ENCODE measurements around the gene REG3G. TPM values are rescaled to one million over a fixed set of nuclear protein-coding genes. Genes with fewer than 3 reads are reported as not detected.

The REG3G gene
- total and polyA plus RNA-seq, 2 of the 4 experiments (the other 2 are of a cell fraction) = not detected

- H3K9ac ChIP-seq (ENCODE audit: low read depth, low read length) = no peak overlapping the region
- no peaks in the 10 kb centered on the region for H3K27me3 ChIP-seq (ENCODE audit: control insufficient read depth, insufficient read depth, low read length)
Observed at GRCh38 chr2:78980871-78981270, 44.6 kb upstream of the REG3G start.

More at GRCh38 chr2:78980871-78981270, 44.6 kb upstream of the REG3G start:
- Histone ChIP-seq H2BK5ac (ENCODE audit: low read depth, low read length, poor library complexity, severe bottlenecking) (no peak overlapping the region), H2BK15ac (ENCODE audit: low read depth, low read length) (no peak overlapping the region), H3K4me1 (ENCODE audit: control insufficient read depth, insufficient read depth, low read length) (no peaks in the 10 kb centered on the region), H4K8ac (ENCODE audit: low read depth in 2 of 2, low read length in 2 of 2) (no peak overlapping the region), H3K9me3 (ENCODE audit: control insufficient read depth, insufficient read depth, low read length) (peaks cover 3% of the 10 kb centered on the region; the same call in 1 of the 2 replicates), H3K14ac (replicated peaks; ENCODE audit: low read depth, low read length) (no peak overlapping the region), H2AK5ac (ENCODE audit: low read depth, low read length) (no peak overlapping the region), H3K18ac (ENCODE audit: low read depth, low read length) (no peak overlapping the region), H4K5ac (ENCODE audit: low read depth, low read length) (no peak overlapping the region), H2AK9ac (replicated peaks; ENCODE audit: low read depth, low read length, poor library complexity) (no peak overlapping the region), H2BK120ac (ENCODE audit: low read depth, low read length) (no peak overlapping the region), H3K4ac (ENCODE audit: low read depth, low read length) (no peak overlapping the region), H3K56ac (ENCODE audit: extremely low read depth, insufficient read depth, low read length) (no peak overlapping the region), H3K27ac (ENCODE audit: insufficient read depth, low read length) (no peak overlapping the region), H4K20me1 (ENCODE audit: insufficient read depth, low read length) (no peaks in the 10 kb centered on the region), H3K79me1 (ENCODE audit: low read depth in 1 of 2, low read length in 2 of 2) (no peaks in the 10 kb centered on the region), H3K23ac (ENCODE audit: low read depth, low read length) (no peak overlapping the region), H3K9me1 (ENCODE audit: insufficient read depth, low read length) (no peaks in the 10 kb centered on the region), H4K91ac (ENCODE audit: insufficient read depth, low read depth, low read length) (no peak overlapping the region), H3K4me3 (ENCODE audit: insufficient read depth, low read depth, low read length) (no peak overlapping the region), H2BK20ac (ENCODE audit: low read depth, low read length) (no peak overlapping the region), H3K4me2 (ENCODE audit: low read depth, low read length) (no peak overlapping the region), H2AFZ (replicated peaks; ENCODE audit: low read length, poor library complexity) (no peak overlapping the region), H3K36me3 (ENCODE audit: control insufficient read depth, insufficient read depth, low read length) (no peaks in the 10 kb centered on the region)
- no peak for TF ChIP-seq CHD1 (IDR thresholded peaks at IDR 0.05; ENCODE audit: low read depth, low read length)
- TF ChIP-seq CTCF (conservative IDR thresholded peaks at IDR 0.05; ENCODE audit: low read depth, low read length) = no peak
- no peak for TF ChIP-seq RCOR1 (IDR thresholded peaks at IDR 0.05; ENCODE audit: insufficient replicate concordance, low read length)
- TF ChIP-seq RFX5 (IDR thresholded peaks at IDR 0.05; ENCODE audit: low read depth, low read length) = no peak
- no peak for TF ChIP-seq MXI1 (IDR thresholded peaks at IDR 0.05; ENCODE audit: borderline replicate concordance, low read depth, low read length)
- no peak for TF ChIP-seq NFE2L2 (IDR thresholded peaks at IDR 0.05; ENCODE audit: low read depth, low read length)
- TF ChIP-seq ELK1 (IDR thresholded peaks at IDR 0.05; ENCODE audit: borderline replicate concordance, low read depth, low read length) = no peak
- no peak for TF ChIP-seq CEBPB (IDR thresholded peaks at IDR 0.05; ENCODE audit: low read depth, low read length)
- TF ChIP-seq BHLHE40 (IDR thresholded peaks at IDR 0.05; ENCODE audit: low read depth, low read length) = no peak
- no peak for TF ChIP-seq RAD21 (IDR thresholded peaks at IDR 0.05; ENCODE audit: low read length)
- no peak for TF ChIP-seq MAFK (IDR thresholded peaks at IDR 0.05; ENCODE audit: low read depth, low read length)
- no peak for TF ChIP-seq FOS (IDR thresholded peaks at IDR 0.05; ENCODE audit: low read depth, low read length)
- DNase-seq (no peak), ATAC-seq (ENCODE audit: low read depth) (no peak)
- ChIA-PET CTCF (no interaction called here), POLR2A (ENCODE audit: unreplicated experiment) (no interaction called here)
- dilution Hi-C loops (cut with HindIII; ENCODE audit: low sequenced_read_pairs, unreplicated experiment) = no loop called here
- no TSS peak for BruUV-seq (replicated peaks)
- no CpG with 5 or more reads among the region's 4 CpGs for WGBS, 2 experiments (ENCODE audit: extremely low coverage in 2 of 2, insufficient read length in 1 of 2)
- intact Hi-C loops (cut with micrococcal nuclease) = no loop called here
- in situ Hi-C loops (cut with MboI; ENCODE audit: low sequenced_read_pairs) = no loop called here

Measured in IMR-90 (cell line).